RKO (cell line): ENCODE data around the gene ATRAID.
"Not testable (repeated sequence)": the region's sequence is repeated elsewhere in the genome, so short reads cannot be mapped to it uniquely, and the experiment has no call there.

Source experiments
- DNase-seq: peaks from one replicate; pipeline ENCODE4 v3.0.0-alpha.2; 2016; ENCODE audit warnings: low spot score

Gene ATRAID, protein sequence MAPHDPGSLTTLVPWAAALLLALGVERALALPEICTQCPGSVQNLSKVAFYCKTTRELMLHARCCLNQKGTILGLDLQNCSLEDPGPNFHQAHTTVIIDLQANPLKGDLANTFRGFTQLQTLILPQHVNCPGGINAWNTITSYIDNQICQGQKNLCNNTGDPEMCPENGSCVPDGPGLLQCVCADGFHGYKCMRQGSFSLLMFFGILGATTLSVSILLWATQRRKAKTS

DNA sequence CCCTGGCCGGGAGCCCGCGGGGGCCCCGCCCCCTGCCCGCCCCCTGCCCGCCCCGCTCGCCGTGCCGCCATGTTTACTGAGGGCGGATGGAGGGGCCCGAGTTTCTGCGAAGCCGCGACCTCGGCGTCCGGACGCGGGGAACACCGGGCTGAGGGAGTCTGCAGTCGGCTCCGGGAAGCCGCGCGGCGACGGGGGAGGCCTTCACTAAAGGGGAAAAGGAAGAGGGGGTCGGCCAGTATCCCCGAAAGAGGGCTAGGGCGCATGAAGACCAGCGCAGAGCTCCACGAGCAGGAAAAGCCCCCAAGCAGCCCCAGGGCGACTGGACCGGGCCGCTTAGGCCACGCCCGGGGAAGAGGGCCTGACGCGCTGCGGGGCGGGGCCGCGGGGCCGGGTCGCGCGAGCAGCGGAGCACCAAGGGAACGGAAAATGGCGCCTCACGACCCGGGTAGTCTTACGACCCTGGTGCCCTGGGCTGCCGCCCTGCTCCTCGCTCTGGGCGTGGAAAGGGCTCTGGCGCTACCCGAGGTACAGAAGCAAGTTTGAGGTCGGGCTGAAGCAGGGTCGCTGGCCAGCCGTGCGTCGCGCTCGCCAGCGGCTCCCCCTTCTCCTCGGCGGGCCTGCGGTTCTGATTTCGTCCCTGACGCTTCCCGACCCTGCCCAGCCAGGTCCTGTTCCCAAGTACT, at the start of gene ATRAID, which contains the start of gene SLC5A6:
TSS of gene ATRAID (plus strand) at position 99 of the 683 bp plus-strand sequence. CDS start at position 427, 328 bp downstream.
TSS of gene SLC5A6 (minus strand) at position 326 of the 683 bp plus-strand sequence. CDS start 4,618 bp downstream, outside the sequence.
- DNase-seq, result peak; percentile 87

DNA sequence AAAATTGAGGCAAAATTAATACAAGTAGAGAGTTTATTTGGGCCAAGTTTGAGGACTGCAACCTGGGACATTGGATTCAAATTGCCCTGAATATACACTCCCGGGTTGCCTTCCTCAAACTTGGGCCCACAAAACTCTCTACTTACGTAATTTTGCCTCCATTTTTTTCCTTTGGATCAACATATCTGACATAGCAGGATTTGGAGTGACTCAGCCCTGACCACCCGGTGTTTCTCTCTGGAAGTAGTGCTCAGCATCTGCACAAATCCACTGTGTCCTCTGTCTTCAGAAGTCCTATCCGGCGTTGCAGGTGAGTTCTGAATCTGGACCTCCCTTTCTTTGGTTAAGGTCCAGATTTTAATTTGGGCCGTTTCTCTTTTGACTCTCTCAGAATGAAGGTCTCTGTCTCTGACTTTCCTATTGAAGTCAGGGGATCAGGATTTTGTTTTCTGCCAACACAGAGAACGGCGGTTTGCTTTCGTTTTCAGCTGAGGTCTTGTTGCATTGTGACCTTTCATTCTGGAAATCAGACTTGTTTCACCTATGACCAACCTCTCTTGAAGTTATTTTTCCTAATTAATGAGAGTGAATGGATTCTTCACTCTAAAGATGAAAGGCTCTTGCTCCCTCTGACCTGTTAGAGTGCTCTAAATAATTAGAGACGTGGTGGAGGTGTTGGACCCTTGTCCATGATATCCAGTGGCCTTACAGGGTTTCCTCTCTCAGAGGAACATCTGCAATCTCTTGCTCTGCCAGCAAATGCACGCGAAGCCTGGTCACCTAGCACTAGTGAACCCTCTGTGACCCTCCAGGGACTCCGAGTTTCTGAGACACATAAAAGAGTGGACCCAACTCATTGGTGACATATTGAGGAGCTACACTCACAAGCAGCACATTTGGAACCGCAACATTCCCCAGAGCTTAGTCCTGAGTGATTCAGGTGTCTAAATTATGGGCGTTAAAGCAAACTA, 49.4 kb upstream of the ATRAID start:
- no peak for DNase-seq

DNA sequence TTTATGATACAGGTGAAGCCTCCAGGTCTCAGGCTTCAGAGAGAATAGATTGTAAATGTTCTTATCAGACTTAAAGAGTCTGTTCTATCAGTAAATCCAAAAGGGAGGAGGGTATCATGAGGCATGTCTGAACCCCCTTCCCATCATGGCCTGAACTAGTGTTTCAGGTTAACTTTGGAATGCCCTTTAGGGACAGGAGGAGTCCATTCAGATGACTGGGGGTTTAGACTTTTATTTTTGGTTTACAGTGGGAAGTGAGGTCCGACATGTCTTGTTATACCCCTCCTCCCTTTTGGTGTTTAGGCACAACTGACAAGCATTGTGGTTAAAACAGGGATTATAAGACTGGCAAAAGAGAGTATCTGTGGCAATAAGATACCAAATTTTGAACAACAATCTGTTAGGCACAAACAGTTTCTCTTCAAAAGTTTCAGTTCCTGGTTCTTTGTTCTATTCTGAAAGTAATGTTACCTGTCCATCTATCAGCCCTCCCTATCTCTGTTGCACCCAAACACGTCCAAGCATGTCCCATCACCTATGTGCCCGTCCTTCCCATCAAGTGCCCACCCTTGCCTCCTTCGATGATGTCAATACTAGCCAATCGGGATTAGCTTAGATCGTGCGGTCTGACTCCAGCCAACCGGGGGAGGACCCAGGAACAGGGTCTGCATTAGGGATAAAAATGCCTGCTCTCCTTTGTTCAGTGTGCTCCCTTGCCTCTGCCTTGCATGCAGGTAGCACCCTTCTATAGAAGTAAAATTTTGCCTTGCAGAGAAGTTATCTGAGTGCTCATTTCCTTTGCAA, 46.7 kb upstream of the ATRAID start:
- no peak for DNase-seq

DNA sequence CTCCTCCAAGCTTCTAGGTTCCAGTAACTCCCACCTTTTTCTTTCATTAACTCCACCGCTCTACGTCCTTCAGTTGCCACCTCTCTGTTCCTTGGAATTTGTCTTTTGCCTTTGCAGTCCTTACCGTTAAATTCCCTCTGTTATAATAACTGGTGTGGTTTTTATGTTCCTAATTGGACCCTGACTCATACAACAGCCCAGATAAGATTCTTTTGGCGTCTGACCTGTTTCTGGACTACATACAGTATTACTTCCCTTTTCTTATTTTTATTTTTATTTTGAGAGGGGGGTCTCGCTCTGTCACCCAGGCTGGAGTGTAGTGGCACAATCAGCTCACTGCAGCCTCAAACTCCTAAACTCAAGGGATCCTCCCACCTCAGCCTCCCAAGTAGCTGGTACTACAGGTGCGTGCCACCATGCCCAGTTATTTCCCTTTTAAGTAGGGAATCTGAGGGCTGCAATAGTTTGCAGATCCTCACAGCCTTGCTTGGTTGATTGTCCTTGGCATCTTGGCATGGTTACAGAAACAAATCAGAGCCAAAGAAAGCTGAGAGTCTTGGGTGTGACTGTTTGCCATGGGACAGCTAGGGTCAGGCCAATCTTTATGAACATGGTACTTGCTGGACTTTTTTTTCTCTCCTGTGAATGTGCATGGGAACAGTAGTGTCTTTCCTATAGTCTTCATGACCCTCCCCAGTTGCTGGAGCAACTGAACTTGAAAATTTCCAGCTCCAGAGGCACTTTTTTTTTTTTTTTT, 41.1 kb upstream of the ATRAID start:
- no peak for DNase-seq

DNA sequence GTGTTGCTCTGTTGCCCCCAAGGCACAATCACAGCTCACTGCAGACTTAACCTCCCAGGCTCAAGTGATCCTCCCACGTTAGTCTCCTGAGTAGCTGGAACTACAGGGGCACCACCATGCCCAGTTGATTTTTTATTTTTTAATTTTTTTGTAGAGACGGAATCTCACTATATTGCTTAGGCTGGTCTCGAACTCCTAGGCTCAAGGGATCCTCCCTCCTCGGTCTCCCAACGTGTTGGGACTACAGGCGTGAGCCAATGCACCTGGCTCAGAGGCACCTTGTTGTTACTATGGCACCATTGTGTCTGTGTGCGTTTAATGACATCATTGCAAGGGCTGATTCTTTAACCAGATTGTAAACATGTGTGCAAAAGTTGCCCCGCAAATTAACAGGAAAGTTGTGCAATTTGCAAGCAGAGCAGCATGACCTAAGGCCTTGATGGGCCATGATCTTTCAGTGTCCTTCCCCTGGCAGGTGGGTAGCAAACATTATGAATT, 40.4 kb upstream of the ATRAID start:
- no peak for DNase-seq

DNA sequence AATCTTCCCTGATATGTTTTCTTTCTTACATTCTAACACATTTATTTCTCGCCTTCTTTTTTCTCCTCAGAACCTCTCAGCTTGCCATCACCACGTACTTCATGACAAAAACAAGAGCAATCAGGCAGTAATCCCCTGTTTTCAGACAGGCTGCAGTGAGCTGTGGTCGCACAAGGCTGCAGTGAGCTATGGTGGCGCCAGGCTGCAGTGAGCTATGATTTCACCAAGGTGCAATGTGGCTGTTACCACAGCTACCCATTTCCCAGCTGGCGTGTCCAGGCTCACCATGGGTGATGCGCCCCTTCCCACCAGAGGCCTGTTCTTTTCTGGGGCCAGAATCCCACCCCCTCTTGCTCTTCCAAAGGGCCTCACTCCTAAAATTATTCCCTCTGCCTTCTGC, 37.2 kb upstream of the ATRAID start:
- no peak for DNase-seq

DNA sequence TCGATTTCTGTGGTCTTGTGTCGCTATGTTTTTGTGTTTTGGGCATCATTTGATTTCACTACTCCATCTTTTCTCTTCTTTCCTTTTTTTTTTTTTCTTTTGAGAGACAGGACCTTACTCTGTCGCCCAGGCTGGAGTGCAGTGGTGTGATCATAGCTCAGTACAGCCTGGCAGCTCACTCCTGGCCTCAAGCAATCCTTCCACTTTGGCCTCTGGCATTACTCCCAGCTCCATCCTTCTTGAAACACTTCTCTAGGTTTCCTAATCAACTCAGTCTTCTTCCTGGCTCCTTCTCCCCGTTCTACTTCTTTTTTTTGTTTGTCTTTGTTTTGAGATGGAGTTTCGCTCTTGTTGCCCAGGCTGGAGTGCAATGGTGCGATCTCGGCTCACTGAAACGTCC, 36.5 kb upstream of the ATRAID start:
- DNase-seq, result no peak

DNA sequence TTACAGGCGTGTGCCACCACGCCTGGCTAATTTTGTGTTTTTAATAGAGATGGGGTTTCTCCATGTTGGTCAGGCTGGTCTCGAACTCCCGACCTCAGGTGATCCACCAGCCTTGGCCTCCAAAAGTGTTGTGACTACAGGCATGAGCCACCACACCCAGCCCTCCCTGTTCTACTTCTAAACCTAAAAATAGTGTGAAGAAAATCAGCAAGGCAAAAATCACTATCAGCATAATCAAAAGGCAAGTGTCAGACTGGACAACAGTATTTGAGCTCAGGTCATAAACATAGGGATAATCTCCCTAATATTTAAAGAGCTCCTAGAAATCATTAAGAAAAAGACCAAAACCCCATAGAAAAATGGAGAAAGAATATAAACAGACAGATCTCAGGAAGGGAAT, 36.1 kb upstream of the ATRAID start:
- not testable (repeated sequence) for DNase-seq

DNA sequence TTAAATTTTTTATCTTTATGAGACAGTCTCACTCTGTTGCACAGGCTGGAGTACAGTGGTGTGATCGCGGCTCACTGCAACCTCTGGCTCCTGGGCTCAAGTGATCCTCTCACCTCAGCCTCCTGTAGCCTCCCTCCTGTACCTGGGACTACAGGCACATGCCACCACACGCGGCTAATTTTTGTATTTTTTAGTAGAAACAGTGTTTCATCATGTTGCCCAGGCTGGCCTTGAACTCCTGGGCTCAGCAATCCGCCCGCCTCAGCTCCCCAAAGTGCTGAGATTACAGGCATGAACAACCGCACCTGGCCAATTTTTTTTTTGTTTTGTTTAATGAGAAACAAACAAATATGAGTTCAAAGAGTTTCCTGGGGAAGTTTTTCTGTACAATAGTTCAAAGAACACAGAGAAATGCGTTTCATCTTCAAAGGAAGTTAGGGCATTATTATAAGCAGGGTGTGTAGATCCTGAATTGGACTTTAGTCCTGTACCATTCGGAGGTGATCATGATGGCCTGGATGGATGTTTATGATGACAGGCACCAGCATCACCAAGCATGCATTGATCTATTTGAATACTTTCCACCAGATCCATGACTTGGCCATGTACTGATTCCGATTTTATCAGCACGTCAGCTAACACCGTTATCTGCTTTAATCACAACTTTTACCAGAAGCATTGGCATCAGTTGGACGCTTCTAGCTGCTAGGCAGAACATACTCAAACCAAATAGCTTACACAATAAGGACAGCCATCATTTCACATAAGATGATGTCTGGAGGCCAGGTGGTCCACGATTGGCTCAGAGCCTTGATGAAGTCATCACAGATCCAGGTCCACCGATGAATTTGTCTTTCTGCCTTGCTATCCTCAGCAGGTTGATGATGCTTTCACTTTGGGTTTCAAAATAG, 34.1 kb upstream of the ATRAID start:
- no peak for DNase-seq

DNA sequence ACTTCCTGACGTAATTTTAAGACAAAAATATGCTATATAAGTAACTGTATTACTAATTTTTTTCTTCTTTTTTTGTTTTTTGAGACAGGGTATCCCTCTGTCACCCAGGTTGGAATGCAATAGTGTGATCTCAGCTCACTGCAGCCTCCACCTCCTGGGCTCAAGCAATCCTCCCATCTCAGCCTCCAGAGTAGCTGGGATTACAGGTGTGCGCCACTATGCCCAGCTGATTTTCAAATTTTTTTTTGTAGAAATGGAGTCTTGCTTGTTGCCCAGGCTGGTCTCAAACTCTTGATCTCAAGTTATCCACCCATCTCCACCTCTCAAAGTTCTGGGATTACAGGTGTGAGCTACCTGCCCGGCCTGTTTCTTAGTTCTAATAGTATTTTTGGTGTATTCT, 33.4 kb upstream of the ATRAID start:
- no peak for DNase-seq

DNA sequence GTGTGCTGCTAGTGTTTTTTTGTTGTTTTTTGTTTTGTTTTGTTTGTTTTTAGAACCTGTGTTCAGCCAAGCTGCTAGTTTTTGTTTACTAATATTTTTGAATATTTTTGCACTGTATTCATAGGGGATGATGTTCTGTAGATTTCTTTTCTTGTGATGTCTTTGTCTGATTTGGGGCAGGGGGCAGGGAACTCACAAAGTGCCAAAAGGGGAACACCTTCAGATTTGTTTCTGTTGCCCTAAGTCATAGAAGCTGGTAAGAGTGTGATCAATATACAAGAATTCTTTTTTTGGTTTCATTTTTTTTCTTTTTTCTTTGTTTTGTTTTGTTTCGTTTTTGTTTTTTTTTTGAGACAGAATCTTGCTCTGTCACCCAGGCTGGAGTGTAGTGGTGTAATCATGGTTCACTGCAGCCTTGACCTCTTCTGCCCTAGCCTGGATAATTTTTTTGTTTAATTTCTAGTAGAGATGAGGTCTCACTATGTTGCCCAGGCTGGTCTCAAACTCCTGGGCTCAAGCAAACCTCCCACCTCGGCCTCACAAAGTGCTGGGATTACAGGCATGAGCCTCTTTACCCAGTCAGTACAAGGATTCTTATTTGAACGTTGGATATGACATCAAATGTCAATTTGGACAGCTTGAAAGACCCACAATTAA, 32.4 kb upstream of the ATRAID start:
- DNase-seq, result no peak

DNA sequence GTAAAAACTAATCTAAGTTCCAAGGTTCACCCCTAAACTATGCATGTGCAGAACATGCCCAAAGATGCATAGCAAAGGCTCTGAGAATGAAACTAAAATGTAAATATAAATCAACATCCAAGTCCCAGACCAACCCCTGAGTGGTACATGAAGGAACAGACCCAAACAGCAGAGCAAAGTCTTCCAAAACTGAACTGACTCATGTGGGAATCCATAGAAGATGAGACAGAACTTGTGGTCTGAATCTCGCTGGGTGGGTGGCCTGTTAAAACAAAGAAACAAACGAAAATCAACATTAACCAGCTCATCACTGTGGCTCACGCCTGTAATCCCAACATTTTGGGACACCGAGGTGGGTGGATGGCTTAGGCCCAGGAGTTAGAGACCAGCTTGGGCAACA, 29.5 kb upstream of the ATRAID start:
- DNase-seq, result no peak

DNA sequence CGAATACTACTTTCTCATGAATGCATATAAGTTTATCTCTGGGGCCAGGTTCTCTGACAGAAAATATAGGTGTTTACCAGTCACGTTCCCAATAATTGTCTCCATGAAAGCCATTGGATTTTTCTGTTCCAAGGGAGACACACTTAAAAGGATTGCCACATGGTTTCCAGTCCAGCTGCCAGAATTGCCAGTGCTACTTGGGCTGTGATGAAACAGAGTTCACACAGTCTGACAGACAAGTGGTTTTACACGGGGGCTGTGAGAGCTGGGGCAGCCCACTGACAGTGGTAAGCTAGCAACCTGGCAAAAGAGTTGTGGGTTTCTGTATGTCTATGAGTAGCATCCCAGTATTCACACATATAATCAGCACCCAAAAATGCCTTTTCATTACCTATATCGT, 27.7 kb upstream of the ATRAID start:
- DNase-seq, result no peak

DNA sequence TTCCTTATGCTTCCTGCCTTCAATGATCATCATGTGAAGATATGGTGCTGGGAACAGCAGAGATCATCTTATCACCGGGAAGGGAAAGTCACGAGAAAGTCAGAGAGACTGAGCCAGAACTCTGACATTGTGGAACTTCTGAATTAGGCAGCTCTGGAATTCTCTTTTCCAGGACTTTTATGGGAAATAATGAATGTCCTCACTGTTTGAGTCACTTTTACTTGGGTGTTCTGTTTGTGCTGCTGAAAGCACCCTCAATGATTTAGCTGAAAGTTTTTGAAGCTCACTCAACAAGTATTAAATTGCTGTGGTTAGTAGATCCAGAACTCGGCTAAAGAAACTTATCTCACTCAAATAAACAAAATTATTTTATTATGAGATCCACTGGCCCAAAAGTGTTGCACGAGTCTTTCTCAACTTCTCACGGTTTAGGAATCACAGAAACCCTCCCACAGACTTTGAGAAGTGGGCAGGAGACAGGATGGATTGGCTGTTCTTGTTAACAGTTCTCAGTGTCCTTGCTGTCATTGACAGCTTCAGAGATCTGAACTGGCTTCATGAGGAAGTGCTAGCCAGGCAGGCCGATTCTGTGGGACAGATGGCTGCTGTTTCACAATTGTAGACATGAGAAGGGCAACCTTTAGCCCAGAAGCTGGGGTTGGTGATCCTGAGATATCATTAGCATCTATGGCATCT, 26.4 kb upstream of the ATRAID start:
- DNase-seq, result no peak

DNA sequence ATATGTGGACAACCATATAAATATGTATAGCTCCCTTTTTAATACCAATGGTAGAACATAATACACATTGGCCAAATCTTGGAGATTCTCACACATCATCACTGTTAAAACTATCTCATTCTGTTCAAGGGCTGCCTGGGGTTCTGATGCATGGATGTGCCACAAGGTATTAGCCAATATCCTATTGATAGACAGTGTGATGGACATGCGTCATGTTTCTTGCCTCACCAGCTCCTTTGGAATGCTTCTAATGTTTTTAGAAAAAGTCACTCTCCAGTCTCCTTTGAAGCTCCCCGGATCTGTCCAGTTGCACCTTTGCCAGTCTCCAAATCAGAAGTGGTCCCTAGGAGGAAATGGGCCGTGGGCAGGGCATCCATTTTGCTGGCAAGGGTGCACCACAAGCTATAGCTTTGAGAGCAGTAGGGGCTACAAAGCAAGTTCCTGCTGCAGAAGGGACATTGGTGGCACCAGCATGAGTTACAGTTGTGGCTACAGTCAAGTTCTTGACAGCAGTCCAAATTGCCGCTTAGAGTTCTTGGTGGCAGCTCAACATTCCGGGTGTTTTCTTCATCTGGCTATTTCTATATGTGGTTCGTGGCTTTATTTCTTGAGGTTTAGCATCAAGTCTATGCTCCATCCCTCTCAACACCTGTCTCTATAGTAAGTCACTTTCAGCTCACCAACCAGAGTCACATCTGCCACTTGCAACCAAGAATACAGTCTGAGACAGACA, 25.1 kb upstream of the ATRAID start:
- no peak for DNase-seq

DNA sequence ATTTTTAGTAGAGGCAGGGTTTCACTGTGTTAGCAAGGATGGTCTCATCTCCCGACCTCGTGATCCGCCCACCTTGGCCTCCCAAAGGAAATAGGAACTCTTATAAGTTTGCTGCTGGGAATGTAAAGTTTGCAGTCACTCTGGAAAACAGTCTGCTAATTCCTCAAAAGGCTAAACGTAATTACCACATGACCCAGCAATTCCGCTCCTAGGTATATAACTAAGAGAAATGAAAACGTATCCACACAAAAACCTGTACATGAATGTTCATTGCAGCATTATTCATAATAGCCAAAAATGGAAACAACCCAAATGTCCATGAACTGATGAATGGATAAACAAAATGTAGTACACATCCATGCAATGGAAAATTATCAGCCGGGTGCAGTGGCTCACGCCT, 21.9 kb upstream of the ATRAID start:
- no peak for DNase-seq

DNA sequence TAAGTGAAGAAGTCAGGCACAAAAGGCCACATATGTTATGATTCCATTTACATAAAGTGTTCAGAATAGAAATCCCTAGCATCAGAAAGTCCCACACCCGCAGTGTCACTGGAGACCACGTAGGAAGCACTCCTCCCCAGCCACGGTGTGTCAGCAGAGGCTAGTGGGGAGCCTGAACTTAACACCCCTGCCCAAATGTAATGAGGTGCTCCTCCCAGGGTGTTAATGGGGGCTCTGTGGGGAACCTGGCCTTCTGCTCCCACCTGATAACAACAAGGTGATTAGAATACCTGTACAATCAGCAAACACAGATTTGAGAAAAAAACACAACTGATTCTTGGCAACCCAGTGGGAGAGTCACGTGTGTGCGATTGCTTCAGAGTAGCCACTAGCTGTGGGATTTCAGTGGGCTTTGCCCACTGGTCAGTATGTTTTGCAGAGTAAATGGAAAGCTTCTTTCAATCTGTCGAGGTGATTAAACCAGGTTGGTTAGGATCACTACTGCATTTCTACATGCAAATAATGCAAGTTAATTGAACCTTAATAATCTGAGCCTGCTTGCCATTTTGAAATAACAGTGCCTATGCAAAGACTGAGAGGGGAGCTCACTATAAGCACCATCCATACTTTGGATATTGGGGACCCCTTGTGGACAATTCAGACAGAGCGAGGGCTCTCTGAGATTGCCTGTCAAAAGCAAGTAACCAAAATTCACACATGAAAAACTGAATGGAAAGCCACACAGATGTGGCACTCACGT, 20.6 kb upstream of the ATRAID start:
- DNase-seq, result peak; percentile 82
